Endothelial cell of umbilical vein (primary cell): Measurements from ENCODE around the gene OR13J1. TPM values are rescaled to one million over a fixed set of nuclear protein-coding genes. Genes with fewer than 3 reads are reported as not detected.

Experiments used
- BruUV-seq: library from RNA; stranded (reverse); fragments of 400-500 nt; replicated peaks from 2 replicates; lab custom pipeline; 2021; lab: Mats Ljungman, UMichigan
- CTCF ChIA-PET: fragments of 300-600, 350-600 bp; sonication (Branson Sonifier 250); formaldehyde crosslinking; loops from one replicate; lab custom pipeline; 2021; ENCODE audit warnings: antibody characterized with exemption, inconsistent platforms; lab: Charles Lee
- POLR2A ChIA-PET: fragments of 300-600, 350-600 bp; sonication (Branson Sonifier 250); formaldehyde crosslinking; loops from one replicate; lab custom pipeline; 2021; ENCODE audit warnings: antibody characterized with exemption, inconsistent platforms; lab: Charles Lee
- DNase-seq: peaks from one replicate; pipeline ENCODE4 v3.0.0-alpha.2; 2011; ENCODE audit warnings: low read depth, low spot score
- FAIRE-seq: peaks from 2 replicates; lab custom pipeline; 2011; peaks lifted over from hg19 to GRCh38; lab: Jason Lieb, UNC
- H2AFZ ChIP-seq: 2 replicates; pipeline ENCODE4 v1.6.0; 2012; ENCODE audit warnings: low read depth, low read length, control low read depth, inconsistent platforms
- H3K27ac ChIP-seq: 2 replicates; pipeline ENCODE4 v1.5.1; 2011; ENCODE audit warnings: low read depth, mild to moderate bottlenecking, control low read depth, low read length, moderate library complexity; ENCODE audit not compliant: insufficient read depth
- H3K27me3 ChIP-seq, 2 experiments: 2 replicates each; pipeline versions ENCODE4 v1.6.0 to v1.6.1; 2011; ENCODE audit warnings: low read length in 2 of 2, mixed read lengths in 1 of 2; ENCODE audit not compliant: control insufficient read depth in 2 of 2, insufficient read depth in 2 of 2
- H3K36me3 ChIP-seq, 2 experiments: 2 replicates in 1 of 2; 3 replicates in 1 of 2; pipeline ENCODE4 v1.5.1; 2011; ENCODE audit warnings: low read length in 2 of 2, mild to moderate bottlenecking in 1 of 2, moderate library complexity in 1 of 2; ENCODE audit not compliant: control insufficient read depth in 2 of 2, insufficient read depth in 2 of 2; ENCODE audit errors: extremely low read depth in 1 of 2
- H3K4me1 ChIP-seq: 3 replicates; pipeline ENCODE4 v1.5.1; 2011; ENCODE audit warnings: mild to moderate bottlenecking, low read length; ENCODE audit not compliant: control insufficient read depth, insufficient read depth; ENCODE audit errors: extremely low read depth
- H3K4me2 ChIP-seq: 2 replicates; pipeline ENCODE4 v1.6.1; 2011; ENCODE audit warnings: low read length, control low read depth, mixed read lengths; ENCODE audit not compliant: insufficient read depth
- H3K4me3 ChIP-seq, 3 experiments: fragments of 200-600 bp in 1 of 3; sonication (generic), shearing (Covaris generic) in 1 of 3; replicated peaks in 1 of 3; 2 replicates each; pipeline ENCODE4 v1.5.1; 2011 to 2016; ENCODE audit warnings: control low read depth in 3 of 3, low read length in 3 of 3, mild to moderate bottlenecking in 2 of 3, inconsistent platforms in 1 of 3, low read depth in 1 of 3, moderate library complexity in 1 of 3; ENCODE audit not compliant: insufficient read depth in 1 of 3
- H3K79me2 ChIP-seq: 2 replicates; pipeline ENCODE4 v1.6.0; 2012; ENCODE audit warnings: low read length, inconsistent platforms; ENCODE audit not compliant: control insufficient read depth, insufficient read depth
- H3K9ac ChIP-seq: replicated peaks from 2 replicates; pipeline ENCODE3; 2011; ENCODE audit warnings: low read length, control low read depth; ENCODE audit not compliant: insufficient read depth; ENCODE audit errors: extremely low read depth
- H3K9me1 ChIP-seq: replicated peaks from 3 replicates; pipeline ENCODE4 v1.6.0; 2011; ENCODE audit warnings: mild to moderate bottlenecking, low read length; ENCODE audit not compliant: control insufficient read depth, insufficient read depth; ENCODE audit errors: extremely low read depth
- H3K9me3 ChIP-seq: replicated peaks from 2 replicates; pipeline ENCODE4 v1.5.1; 2012; ENCODE audit warnings: low read length, inconsistent platforms; ENCODE audit not compliant: control insufficient read depth, insufficient read depth
- H4K20me1 ChIP-seq: replicated peaks from 2 replicates; pipeline ENCODE3; 2011; ENCODE audit warnings: mild to moderate bottlenecking, low read length; ENCODE audit not compliant: control insufficient read depth, insufficient read depth; ENCODE audit errors: extremely low read depth
- EZH2 ChIP-seq: IDR thresholded peaks from 2 replicates; pipeline ENCODE4 v1.6.1; 2012; ENCODE audit warnings: borderline replicate concordance, low read depth, mild to moderate bottlenecking, moderate library complexity, low read length, inconsistent platforms; ENCODE audit not compliant: severe bottlenecking
- FOS ChIP-seq: IDR thresholded peaks from 2 replicates; pipeline ENCODE4 v1.6.1; 2011; ENCODE audit warnings: mild to moderate bottlenecking, low read length, moderate library complexity, borderline replicate concordance; ENCODE audit not compliant: insufficient read depth
- GATA2 ChIP-seq: IDR thresholded peaks from 2 replicates; pipeline ENCODE4 v1.7.0; 2011; ENCODE audit warnings: low read depth, mild to moderate bottlenecking, moderate library complexity, mixed read lengths, low read length; ENCODE audit not compliant: insufficient read length, insufficient read depth
- JUN ChIP-seq: IDR thresholded peaks from 2 replicates; pipeline ENCODE4 v1.6.1; 2011; ENCODE audit warnings: borderline replicate concordance, low read depth; ENCODE audit not compliant: insufficient read length, insufficient read depth
- MYC ChIP-seq: IDR thresholded peaks from one replicate; pipeline ENCODE4 v1.6.1; 2011; ENCODE audit warnings: mild to moderate bottlenecking, low read depth, low read length
- POLR2A ChIP-seq: IDR thresholded peaks from 2 replicates; pipeline ENCODE4 v1.6.1; 2012; ENCODE audit warnings: low read depth, mild to moderate bottlenecking, control low read depth, low read length
- POLR2AphosphoS5 ChIP-seq: IDR thresholded peaks from 2 replicates; pipeline ENCODE4 v1.6.1; 2012; ENCODE audit warnings: low read depth, mild to moderate bottlenecking, control low read depth, low read length, moderate library complexity; ENCODE audit not compliant: insufficient read depth
- dilution Hi-C: fragments of 300-500 bp; cut with MboI; formaldehyde crosslinking; loops from one replicate; pipeline ENCODE4 v1.15.0; 2019; ENCODE audit warnings: low sequenced_read_pairs; ENCODE audit not compliant: extremely low pct_ligation_motif_present
- intact Hi-C: fragments of 100-400 bp; cut with micrococcal nuclease; formaldehyde crosslinking; loops from one replicate; pipeline ENCODE4 v1.10.0; 2022
- polyA plus RNA-seq, 4 experiments: library from polyadenylated mRNA; depleted of rRNA in 3 of 4; stranded (reverse) in 3 of 4; unstranded in 1 of 4; fragments of >200 nt; gene quantifications; 2 replicates each; pipeline versions ENCODE4 v1.2.1 to v1.2.3, GENCODE V29; 2011 to 2012; ENCODE audit warnings: missing spikeins in 1 of 4
- total RNA-seq: library from RNA; stranded (reverse); gene quantifications from 2 replicates; pipeline ENCODE4 v1.2.3, GENCODE V29; 2021
- TF ChIP-seq, protein P1 (sequence below): IDR thresholded peaks from 2 replicates; pipeline ENCODE4 v1.6.1; 2011; ENCODE audit not compliant: insufficient read depth, insufficient read length
- TF ChIP-seq, protein P2 (sequence below), 2 donors: IDR thresholded peaks; 1 replicate in 1 of 2; 2 replicates in 1 of 2; pipeline ENCODE4 v1.5.1; 2011; ENCODE audit warnings: low read length in 2 of 2, mild to moderate bottlenecking in 2 of 2, moderate library complexity in 2 of 2, control low read depth in 1 of 2, inconsistent platforms in 1 of 2, low read depth in 1 of 2; ENCODE audit not compliant: insufficient read depth in 1 of 2; ENCODE audit errors: extremely low read depth in 1 of 2

The OR13J1 gene
- total and polyA plus RNA-seq, 2 donors (not counting 3 experiments of a cell fraction or from before 2014, with no cell fraction given), result not detected

DNA sequence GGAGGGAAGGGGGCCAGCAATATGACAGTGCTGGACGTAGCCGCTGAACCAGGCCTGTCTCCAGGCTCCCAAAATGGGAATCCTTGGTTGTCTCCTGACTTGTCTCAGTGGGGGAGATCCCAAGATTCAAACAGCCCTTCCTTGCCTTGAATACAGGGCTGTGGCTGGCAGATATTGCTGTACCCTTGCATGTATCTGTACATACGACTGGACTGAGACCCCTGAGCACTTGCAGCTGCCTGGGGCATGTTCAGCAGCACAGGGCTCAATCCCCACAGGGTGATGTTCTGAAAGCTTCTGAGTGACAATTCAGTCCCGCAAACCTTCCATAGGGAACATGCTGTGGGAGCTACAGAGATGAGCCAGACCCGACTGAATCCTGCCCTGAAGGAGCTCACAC is 13.3 kb downstream of the OR13J1 start:
- Histone ChIP-seq H3K27ac (no peak overlapping the region), H3K4me3 (no peak overlapping the region), H2AFZ (no peak overlapping the region), H3K9ac (no peak overlapping the region), H3K27me3 (peaks cover 19 to 46% of the 10 kb centered on the region in 2 experiments), H3K9me1 (no peaks in the 10 kb centered on the region), H3K4me2 (no peak overlapping the region), H3K79me2 (no peaks in the 10 kb centered on the region), H3K9me3 (no peaks in the 10 kb centered on the region), H3K4me1 (no peaks in the 10 kb centered on the region), H3K36me3 (no peaks in the 10 kb centered on the region), H4K20me1 (no peaks in the 10 kb centered on the region)
- POLR2A ChIA-PET, result no interaction called here
- dilution Hi-C loops (no loop called here), intact Hi-C loops (no loop called here)
- no peak for TF ChIP-seq POLR2A
- TF ChIP-seq JUN, result no peak
- TF ChIP-seq, protein P1, sequence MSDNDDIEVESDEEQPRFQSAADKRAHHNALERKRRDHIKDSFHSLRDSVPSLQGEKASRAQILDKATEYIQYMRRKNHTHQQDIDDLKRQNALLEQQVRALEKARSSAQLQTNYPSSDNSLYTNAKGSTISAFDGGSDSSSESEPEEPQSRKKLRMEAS, result no peak
- TF ChIP-seq GATA2, result no peak
- no peak for TF ChIP-seq FOS
- no peak for TF ChIP-seq POLR2AphosphoS5
- TF ChIP-seq, protein P2, sequence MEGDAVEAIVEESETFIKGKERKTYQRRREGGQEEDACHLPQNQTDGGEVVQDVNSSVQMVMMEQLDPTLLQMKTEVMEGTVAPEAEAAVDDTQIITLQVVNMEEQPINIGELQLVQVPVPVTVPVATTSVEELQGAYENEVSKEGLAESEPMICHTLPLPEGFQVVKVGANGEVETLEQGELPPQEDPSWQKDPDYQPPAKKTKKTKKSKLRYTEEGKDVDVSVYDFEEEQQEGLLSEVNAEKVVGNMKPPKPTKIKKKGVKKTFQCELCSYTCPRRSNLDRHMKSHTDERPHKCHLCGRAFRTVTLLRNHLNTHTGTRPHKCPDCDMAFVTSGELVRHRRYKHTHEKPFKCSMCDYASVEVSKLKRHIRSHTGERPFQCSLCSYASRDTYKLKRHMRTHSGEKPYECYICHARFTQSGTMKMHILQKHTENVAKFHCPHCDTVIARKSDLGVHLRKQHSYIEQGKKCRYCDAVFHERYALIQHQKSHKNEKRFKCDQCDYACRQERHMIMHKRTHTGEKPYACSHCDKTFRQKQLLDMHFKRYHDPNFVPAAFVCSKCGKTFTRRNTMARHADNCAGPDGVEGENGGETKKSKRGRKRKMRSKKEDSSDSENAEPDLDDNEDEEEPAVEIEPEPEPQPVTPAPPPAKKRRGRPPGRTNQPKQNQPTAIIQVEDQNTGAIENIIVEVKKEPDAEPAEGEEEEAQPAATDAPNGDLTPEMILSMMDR (IDR thresholded peaks at IDR 0.05; ENCODE audit: extremely low read depth in 1 of 2, insufficient read depth in 1 of 2, low read depth in 1 of 2, low read length in 2 of 2), result no peak
- TF ChIP-seq EZH2, result no peak
- no peak for TF ChIP-seq MYC
- BruUV-seq, result no TSS peak
- DNase-seq (no peak), FAIRE-seq (no peak)
- CTCF ChIA-PET, result interaction anchor here (0.9 to 4.3 kb wide), 10 partner anchors 9 to 67 kb away, joined by 3 to 20 read pairs (median 4); partner anchors contain the start of genes FAM221B and TMEM8B
